HG03457 (cell line): ENCODE data around the gene BIRC3.
"Not testable (repeated sequence)": the region's sequence is repeated elsewhere in the genome, so short reads cannot be mapped to it uniquely, and the experiment has no call there.

Experiments
- ATAC-seq: cut with Tn5 transposase; IDR thresholded peaks from one replicate; pipeline ENCODE4 v1.9.1; 2021; ENCODE audit warnings: moderate number of reproducible peaks; ENCODE audit not compliant: unreplicated experiment

Gene BIRC3

GRCh38 chr11:102293873-102294601 is 23.2 kb upstream of the BIRC3 start:
- peak; percentile 90 for ATAC-seq

- ATAC-seq = no peak
Measured at GRCh38 chr11:102295045-102295444, 22.2 kb upstream of the BIRC3 start.

GRCh38 chr11:102296757-102297156 is 20.5 kb upstream of the BIRC3 start:
- ATAC-seq = not testable (repeated sequence)

- ATAC-seq = not testable (repeated sequence)
Measured at GRCh38 chr11:102300837-102301236, 16.4 kb upstream of the BIRC3 start.

- no peak for ATAC-seq
Measured at GRCh38 chr11:102302241-102302640, 15.0 kb upstream of the BIRC3 start.

GRCh38 chr11:102304686-102305085 is 12.6 kb upstream of the BIRC3 start:
- ATAC-seq = no peak

GRCh38 chr11:102305352-102306047 is 11.8 kb upstream of the BIRC3 start:
- ATAC-seq = no peak

GRCh38 chr11:102306048-102306597 is 11.2 kb upstream of the BIRC3 start:
- no peak for ATAC-seq

GRCh38 chr11:102306817-102307726 is 10.2 kb upstream of the BIRC3 start:
- ATAC-seq = no peak

GRCh38 chr11:102307727-102308038 is 9.6 kb upstream of the BIRC3 start:
- no peak for ATAC-seq

- ATAC-seq = no peak
Measured at GRCh38 chr11:102309621-102310541, 7.4 kb upstream of the BIRC3 start.

- no peak for ATAC-seq
Measured at GRCh38 chr11:102312667-102313066, 4.6 kb upstream of the BIRC3 start.

- ATAC-seq = no peak
Measured at GRCh38 chr11:102313238-102313940, 3.9 kb upstream of the BIRC3 start.

GRCh38 chr11:102314784-102315183 is 2.5 kb upstream of the BIRC3 start:
- ATAC-seq = no peak

- ATAC-seq = no peak
Measured at GRCh38 chr11:102316346-102316904, 859 bp upstream of the BIRC3 start.

- ATAC-seq = no peak
Measured at GRCh38 chr11:102317768-102318103, 452 bp downstream of the BIRC3 start.

GRCh38 chr11:102318469-102318868 is 1.2 kb downstream of the BIRC3 start:
- no peak for ATAC-seq

- no peak for ATAC-seq
Measured at GRCh38 chr11:102319544-102319943, 2.3 kb downstream of the BIRC3 start.

- ATAC-seq = no peak
Measured at GRCh38 chr11:102320188-102320587, 2.9 kb downstream of the BIRC3 start.
